HG02943 (cell line): ENCODE measurements around the gene CMIP.
A peak's percentile ranks its signal among the peaks of the same experiment; 100 is the strongest.
"Not testable (repeated sequence)": the region's sequence is repeated elsewhere in the genome, so short reads cannot be mapped to it uniquely, and the experiment has no call there.

Experiments used
- ATAC-seq: cut with Tn5 transposase; IDR thresholded peaks from one replicate; pipeline ENCODE4 v1.9.1; 2021; ENCODE audit warnings: mild to moderate bottlenecking, low read depth, moderate library complexity; ENCODE audit not compliant: unreplicated experiment

The CMIP gene

GRCh38 chr16:81444448-81445121 lies at the start of gene CMIP:
TSS of gene CMIP (plus strand) at chr16:81444808.
- ATAC-seq: peak; percentile 66

- no peak for ATAC-seq
Measured at GRCh38 chr16:81394966-81395655, 49.5 kb upstream of the CMIP start.

DNA sequence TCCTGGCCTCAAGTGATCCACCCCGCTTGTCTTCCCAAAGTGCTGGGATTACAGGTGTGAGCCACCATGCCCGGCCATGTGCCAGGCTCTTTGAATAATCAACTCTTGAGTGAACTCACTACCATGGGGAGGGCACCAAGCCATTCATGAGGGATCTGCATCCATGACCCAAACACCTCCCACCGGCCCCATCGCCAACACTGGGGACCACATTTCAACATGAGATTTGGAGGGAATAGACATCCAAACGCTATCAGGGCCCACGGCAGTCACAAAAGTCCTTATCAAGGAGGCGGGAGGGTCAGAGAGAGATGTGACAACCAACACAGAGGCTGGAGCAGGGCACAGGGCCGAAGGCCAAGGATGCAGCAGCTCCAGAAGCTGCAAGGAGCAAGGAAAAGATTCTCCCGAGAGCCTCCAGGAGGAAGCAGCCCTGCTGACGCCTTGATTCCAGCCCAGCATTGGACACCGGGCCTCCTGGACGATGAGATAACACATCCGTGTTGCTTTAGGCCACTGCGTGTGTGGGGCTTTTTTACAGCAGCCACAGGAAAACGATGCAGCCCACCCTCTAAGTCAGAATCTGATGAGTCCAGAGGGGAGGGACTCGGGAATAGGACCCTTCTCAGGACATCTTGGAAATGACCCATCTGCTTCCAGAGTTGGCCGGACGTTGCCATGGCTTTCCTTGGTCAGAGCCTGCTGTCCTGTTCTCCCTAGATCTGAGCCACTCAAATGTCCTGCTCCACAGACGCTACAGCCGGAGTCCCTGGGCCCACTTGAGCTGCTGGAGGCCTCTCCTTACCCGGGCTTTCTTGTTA lies 47.3 kb upstream of the CMIP start:
- no peak for ATAC-seq

DNA sequence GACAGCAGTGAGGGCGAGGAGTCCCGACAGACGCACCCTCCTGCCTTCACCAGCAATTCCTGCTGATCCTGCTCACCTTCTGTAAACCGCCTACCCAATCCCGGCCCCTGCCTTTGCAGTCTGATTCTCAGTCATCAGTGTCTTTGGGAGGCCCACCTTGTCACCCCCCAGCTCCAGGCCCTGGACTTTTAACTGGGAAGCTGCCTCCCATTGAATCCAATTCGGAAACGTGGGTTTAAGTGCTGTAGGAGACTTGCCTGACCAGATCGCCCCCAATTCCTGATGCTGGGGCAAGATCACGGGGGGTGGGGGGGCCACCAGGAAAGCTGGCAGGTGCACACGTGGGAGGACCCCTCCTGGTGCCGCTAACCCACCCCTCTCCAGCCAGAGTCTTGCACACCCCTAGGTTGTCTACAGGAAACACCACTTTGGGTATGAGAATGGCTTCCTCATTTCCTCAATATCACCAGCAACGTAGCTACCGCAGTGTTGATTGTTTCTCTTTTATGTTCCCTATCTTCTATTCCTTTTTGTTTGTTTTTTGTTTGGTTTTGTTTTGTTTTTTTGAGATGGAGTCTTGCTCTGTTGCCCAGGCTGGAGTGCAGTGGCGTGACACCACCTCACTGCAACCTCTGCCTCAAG lies 46.6 kb upstream of the CMIP start:
- no peak for ATAC-seq

GRCh38 chr16:81399909-81400308 lies 44.7 kb upstream of the CMIP start:
- no peak for ATAC-seq

GRCh38 chr16:81401035-81401950 lies 43.3 kb upstream of the CMIP start:
- no peak for ATAC-seq

- ATAC-seq: no peak
Measured at GRCh38 chr16:81403208-81403600, 41.4 kb upstream of the CMIP start.

DNA sequence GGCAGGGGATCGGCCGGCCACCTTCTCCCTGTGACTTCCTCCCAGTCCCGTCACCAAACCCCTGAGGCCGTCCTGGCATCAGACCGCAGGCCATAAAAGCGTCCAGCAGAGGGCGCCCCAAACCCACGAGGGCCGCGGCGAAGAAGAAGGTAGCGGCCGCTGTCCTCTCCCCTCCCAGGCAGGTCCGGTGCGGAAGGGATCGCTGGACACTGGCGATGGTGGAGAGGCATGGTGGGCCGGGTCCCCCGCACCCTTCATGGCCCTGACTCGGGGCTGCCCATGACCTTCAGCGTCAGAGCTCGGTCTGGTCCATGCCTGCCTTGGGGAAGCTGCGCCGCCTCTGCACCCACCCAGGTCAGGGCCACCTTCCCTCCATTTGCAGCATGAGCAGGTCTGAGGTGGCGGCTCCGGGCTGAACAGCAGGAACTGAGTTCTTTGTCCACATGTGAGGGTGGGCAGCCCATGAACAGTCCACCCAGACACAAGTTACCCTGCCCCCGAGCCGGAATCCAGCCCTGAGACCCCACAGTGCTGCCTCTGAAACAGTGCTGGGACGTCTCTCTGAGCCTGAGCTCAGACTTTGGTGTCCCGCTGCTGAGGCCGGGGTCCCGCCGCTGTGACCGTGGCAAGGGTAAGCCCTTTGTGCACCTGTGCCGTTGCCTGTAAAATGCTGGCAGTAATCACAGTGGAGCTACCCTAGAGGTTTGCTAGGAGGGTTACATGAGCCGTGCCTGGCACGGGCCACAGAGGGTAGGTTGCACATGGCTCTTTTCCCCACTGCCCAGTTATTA lies 40.8 kb upstream of the CMIP start:
- ATAC-seq: peak; percentile 61

- ATAC-seq: not testable (repeated sequence)
Measured at GRCh38 chr16:81405002-81405401, 39.6 kb upstream of the CMIP start.

- ATAC-seq: no peak
Measured at GRCh38 chr16:81405702-81406113, 38.9 kb upstream of the CMIP start.

GRCh38 chr16:81408409-81408950 lies 36.1 kb upstream of the CMIP start:
- no peak for ATAC-seq

- ATAC-seq: no peak
Measured at GRCh38 chr16:81409016-81409556, 35.5 kb upstream of the CMIP start.

DNA sequence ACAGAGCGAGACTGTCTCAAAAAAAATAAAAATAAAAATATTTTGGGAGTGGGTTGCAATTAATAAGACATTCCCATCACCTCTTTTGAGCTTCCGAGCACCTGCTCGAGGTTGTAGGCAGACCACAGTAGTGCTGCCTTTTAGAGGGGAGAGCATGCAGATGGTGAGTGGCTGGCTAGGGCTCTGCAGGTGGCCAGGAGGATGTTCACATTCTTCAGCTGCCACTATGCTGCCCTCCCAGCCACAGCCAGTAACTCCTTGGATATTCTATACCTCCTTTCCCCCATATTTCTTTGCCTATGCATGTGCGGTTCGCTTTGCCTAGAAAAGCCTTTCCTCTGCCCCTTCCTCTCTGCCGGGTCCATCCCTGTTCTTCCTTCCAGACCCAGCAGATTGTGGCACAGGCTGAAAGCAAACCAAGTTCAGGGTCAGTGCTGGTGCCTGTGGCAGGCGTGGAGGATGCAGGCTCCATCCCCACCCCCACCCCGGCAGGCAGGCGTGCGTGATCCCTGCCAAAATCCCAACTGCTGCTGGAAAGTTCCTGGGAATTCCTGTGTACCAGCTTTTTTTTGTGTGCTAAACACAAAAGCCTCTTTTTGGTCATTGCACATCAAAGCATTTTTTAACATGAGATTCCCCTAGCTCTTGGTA lies 33.8 kb upstream of the CMIP start:
- no peak for ATAC-seq

GRCh38 chr16:81413245-81413990 lies 31.2 kb upstream of the CMIP start:
- no peak for ATAC-seq

- ATAC-seq: no peak
Measured at GRCh38 chr16:81415751-81416150, 28.9 kb upstream of the CMIP start.

DNA sequence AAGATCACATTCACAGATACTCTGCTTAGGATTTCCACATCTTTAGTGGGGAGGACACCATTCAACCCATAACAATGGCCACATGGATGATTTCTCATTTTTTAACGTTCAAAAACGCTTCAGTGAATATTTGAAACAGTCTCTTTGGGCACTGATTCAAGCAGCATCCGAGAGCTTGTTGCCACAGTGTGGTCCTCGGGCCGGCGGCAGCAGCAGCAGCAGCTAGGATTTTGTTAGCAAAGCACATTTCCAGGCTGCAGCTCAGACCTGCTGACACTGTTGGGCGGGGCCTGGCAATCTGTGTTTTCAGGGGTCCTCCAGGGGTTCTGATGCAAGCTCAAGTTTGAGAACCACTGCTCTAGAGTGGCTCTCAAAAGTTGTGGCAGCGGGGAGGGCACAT lies 27.9 kb upstream of the CMIP start:
- ATAC-seq: no peak

- ATAC-seq: no peak
Measured at GRCh38 chr16:81417210-81417609, 27.4 kb upstream of the CMIP start.
